ENCODE data around the gene ITGAD.
"Not testable (repeated sequence)": the region's sequence is repeated elsewhere in the genome, so short reads cannot be mapped to it uniquely, and the experiment has no call there.

Gene ITGAD

DNA sequence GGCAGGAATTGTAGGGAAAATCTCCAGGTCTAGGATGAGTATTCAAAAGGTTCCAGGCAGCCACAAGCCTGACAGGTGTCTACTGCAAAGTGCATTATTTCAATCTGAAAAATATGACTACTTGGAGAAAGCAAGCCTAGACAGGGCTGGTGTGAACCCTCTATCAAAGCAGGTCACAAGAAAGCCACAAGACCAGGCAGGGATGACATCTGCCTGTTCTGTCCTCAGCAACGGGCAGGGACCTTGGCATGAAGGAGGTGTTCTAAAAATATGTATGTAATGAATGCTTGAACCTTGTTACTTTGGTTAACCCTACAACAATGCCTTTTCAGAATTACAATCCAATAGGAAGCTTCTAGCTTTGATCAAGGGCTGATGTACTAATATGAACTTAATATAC is 36.2 kb downstream of the ITGAD start:
- DNase-seq (ENCODE audit: low read depth in 4 of 4, low spot score in 1 of 4), result no peak

DNA sequence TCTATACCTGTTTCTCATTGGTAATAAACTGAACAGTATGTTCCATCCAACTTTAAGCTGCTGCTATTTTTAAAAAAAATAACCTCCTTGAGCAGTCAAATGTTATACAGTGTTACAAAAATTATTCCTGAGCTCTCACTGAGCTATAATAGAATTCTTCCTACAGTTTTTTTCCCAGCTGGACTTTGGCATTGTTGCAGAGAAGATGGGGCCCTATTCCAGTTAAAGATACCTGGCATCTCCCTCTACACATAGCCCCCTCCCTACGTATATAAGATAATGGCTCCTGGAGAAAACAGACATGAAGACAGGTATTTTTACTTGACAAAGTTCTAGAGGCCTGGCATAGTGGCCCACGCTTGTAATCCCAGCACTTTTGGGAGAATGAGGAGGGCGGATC is 36.7 kb downstream of the ITGAD start:
- no peak for DNase-seq (ENCODE audit: low read depth in 4 of 4, low spot score in 1 of 4)

DNA sequence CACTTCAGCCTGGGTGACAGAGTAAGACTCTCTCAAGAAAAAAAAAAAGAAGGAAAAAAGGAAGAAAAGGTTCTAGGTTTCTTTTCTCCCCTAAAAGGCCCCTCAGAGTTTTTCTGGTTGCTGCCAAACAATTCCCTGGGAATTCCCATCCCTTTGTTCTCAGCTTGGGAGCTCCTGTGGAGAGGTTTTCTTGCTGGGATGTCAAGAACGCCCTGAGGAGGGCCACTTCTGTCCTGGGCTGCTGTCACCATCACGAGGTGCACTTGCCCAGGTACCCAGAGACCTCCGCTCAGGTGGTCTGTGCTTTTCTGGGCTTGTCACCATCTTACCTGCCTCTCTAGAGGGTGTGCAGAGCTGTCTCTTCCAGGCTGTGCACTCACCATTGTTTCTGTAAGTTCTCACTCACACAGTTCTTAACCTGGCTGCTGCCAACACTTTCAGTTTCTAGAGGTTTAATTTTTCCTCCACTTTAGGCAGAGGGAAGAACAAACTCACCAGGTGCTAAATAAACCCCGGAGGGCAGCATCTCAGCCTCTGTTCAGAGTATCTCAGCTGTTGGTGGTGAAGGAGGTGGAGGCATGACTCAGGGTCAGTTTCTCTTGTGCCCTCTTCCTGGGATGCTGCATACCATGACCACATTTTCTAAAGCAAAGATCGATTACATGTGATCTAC is 37.4 kb downstream of the ITGAD start:
- no peak for DNase-seq (ENCODE audit: low read depth in 4 of 4, low spot score in 1 of 4)

DNA sequence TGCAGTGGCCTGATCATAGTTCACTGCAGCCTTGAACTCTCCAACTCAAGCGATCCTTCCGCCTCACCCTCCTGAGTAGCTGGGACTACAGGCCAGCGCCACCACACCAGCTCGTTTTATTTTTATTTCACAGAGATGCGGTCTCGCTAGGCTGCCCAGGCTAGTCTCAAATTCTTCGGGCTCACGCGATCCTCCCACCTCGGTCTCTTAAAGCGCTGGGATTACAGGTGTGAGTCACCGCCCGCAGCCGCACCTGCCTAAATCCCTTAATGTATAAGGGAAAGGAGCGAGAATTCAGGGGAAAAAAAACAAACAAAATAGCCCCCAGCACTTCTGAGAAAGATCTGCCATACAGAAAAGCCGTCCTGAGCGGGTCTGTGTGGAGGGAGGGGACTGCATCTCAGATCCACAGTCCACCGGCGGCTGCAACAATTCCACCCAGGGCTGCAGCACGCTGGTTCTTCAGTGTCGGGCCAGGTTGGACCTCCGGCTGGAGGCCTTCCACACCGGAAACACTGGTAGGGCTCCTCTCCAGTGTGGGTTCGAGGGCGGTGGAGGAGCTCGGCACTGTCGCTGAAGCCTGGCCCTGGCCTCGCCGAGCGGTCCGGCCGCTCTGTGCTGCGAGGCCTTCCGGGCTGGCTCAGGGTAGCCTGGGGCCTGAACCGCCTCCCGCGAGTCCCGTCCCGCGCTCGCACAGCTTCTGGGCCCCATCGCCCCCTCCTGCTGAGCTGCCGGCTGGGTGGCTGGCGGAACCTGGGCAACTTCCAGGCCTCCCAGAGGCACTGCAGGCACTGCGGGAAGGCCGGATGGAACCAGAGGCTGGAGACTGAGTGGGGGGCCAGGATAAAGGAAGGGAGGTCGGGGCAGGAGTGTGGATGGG is 42.4 kb downstream of the ITGAD start:
- no peak for DNase-seq (ENCODE audit: low read depth in 4 of 4, low spot score in 1 of 4)

DNA sequence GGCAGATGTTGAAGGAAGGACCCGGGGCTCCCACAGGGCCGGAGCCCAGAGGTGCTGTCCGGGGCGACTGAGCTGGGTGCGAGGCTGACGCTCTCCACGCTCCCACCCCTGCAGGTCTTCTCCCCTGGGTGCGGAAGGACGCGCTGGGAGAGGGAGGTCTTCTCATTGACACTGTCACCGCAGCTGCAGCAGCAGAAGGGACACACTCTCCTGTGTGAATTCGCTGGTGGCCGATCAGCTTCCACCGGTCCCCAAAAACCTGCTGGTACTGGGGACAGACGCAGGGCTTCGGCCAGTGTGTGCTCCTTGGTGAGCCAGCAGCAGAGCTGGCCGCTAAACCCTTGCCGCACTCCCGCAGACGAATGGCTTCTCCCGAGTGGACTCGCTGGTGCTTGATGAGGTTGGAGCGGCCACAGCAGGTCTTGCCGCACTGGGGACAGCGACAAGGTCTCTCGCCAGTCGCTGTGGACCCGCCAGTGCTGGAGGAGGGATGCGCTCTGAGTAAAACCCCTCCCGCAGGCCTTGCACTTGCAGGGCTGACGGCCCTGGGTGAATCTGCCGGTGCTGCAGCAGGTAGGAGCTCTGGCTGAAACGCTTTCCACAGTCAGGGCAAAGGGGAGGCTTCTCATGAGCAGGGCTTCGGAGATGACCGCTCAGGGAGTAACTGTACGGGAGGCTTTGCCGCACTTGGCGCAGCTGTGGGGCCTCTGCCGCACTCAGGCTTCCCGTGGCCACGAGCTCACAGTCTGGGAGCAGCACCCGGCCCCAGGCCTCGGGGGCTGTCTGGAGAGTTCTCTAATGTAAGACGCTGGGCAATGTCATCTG is 43.3 kb downstream of the ITGAD start:
- no peak for DNase-seq (ENCODE audit: low read depth in 4 of 4, low spot score in 1 of 4)

GRCh38 chr16:31438414-31438813 is 45.3 kb downstream of the ITGAD start:
- no peak for DNase-seq (ENCODE audit: low read depth in 4 of 4, low spot score in 1 of 4)

DNA sequence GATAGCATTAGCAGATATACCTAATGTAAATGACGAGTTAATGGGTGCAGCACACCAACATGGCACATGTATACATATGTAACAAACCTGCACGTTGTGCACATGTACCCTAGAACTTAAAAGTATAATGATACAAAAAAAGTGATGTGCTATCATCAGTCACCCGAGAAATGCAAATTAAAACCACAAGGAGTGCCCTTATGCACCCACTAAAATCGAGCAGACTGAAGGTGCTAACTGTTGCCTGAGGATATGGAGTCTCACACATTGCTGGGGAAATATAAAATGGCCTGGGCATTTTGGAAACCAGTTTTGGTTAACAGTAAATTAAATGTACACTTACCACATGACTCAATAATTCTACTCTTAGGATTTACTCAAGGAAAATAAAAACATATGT is 45.9 kb downstream of the ITGAD start:
- DNase-seq (ENCODE audit: low read depth in 4 of 4, low spot score in 1 of 4), result not testable (repeated sequence)

GRCh38 chr16:31439519-31439918 is 46.4 kb downstream of the ITGAD start:
- no peak for DNase-seq (ENCODE audit: low read depth in 4 of 4, low spot score in 1 of 4)

DNA sequence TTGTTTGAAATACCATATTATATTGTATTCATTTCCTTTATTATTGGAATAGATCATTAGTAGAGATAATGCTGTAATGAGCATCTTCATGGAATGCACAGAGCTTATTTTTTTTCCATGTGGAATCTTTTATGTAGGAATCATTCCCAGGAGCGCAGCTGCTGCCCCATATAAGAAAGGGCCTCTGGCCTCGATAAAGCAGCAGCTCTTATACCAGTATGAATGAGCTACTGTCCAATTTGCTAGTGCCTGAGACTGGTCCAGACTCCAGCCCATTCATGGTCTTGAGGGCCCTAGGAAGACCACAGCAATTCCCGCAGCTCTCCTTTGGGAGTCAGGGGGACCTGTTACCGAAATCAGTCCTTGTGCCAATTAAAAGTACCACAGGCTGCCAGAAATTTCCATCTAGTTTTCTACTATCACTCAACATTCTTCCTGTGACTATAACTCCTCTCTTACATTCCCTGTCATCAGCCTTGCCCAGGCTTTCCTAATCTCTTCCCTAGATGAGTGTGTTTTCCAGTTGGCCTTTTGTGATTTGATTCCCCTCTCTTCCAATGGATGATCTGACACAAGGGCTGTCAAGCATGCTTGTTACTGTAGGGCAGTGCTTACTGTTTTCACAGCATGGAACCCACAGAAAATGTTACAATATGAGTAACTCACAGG is 47.5 kb downstream of the ITGAD start:
- no peak for DNase-seq (ENCODE audit: low read depth in 4 of 4, low spot score in 1 of 4)

- DNase-seq (ENCODE audit: low read depth in 4 of 4, low spot score in 1 of 4), result no peak
Measured at GRCh38 chr16:31441956-31442355, 48.8 kb downstream of the ITGAD start.

- not testable (repeated sequence) for DNase-seq (ENCODE audit: low read depth in 4 of 4, low spot score in 1 of 4)
Measured at GRCh38 chr16:31445931-31446330, 52.8 kb downstream of the ITGAD start.

- no peak for DNase-seq (ENCODE audit: low read depth in 4 of 4, low spot score in 1 of 4)
Measured at GRCh38 chr16:31451201-31451600, 58.1 kb downstream of the ITGAD start.

DNA sequence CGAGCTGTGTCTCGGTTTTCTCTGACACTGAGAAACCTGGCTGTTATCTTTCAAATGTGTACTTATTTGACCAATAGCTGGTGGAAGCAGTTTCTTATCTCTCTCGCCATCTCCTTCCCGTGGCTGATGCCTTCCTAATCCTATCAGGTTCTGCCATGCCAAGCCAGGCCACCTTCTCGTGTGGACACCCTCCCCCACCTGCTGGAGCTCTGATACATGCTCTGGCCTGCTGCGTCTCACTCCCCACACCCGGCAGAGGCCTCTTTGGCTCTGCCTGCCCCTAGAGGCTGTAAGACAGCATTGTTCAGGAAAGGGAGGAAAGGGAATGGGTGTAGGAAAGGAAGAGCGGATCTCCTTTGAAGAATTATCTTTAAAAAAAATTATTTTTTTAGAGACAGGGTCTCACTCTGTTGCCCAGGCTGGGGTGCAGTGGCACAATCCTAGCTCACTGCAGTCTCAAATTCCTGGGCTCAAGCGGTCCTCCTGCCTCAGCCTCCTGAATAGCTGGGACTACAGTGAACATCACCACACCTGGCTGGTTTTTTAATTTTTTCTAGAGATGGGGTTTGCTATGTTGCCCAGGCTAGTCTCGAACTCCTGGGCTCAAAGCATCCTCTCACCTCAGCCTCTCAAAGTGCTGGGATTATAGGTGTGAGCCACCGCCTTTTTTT is 58.7 kb downstream of the ITGAD start:
- no peak for DNase-seq (ENCODE audit: low read depth in 4 of 4, low spot score in 1 of 4)

DNA sequence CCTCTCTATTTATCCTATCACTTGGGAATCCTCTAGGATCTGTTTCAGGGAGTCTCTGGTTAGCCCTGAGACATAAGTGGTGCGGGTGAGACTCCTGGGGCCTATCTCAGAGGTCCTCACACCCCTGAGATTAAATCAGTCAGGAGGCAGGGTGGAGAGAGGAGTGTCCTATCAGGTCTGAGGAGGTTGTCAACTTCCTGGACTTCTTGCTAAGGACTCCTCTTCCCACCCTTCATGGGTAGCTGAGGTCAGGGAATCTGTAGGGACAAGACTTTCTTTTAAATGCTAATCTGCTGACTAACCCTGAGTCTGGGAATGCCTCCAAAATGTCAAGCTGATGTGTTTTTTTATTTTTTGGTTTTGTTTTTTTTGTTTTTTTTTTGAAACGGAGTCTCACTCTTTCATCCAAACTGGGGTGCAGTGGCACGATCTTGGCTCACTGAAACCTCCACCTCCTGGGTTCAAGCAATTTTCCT is 59.5 kb downstream of the ITGAD start:
- no peak for DNase-seq (ENCODE audit: low read depth in 4 of 4, low spot score in 1 of 4)

GRCh38 chr16:31453255-31454204 is 60.4 kb downstream of the ITGAD start:
- no peak for DNase-seq (ENCODE audit: low read depth in 4 of 4, low spot score in 1 of 4)

DNA sequence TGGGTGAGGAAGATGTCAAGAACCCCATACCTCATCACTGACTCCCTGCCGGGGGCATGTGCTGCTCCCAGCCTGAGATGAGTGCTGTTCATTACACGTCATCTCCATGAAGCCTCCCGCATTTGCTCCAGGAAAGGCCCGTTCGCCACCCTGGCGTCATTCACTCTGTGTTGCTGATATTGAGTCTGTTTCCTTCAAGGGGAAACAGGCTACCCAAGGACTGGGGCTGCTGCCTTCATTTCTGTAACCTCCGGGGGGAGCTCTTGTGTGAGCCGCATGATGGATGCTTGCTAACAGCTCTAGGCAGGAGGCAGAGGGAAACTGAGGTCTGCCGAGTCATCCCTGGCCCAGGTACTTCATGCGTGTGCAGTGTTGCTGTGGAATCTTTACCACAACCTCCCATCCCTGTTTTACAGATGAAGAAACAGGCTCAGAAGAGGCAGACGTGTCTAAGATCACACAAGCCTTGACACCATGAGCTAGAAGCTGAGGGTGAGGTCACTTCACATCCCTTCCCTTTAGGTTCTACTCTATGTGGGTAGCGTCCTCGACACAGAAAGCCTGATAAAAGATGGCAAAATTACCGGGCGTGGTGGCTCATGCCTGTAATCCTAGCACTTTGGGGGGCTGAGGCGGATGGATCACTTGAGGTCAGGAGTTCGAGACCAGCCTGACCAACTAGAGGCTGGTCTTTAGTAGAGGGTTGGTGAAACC is 62.6 kb downstream of the ITGAD start:
- DNase-seq (ENCODE audit: low read depth in 4 of 4, low spot score in 1 of 4), result no peak

DNA sequence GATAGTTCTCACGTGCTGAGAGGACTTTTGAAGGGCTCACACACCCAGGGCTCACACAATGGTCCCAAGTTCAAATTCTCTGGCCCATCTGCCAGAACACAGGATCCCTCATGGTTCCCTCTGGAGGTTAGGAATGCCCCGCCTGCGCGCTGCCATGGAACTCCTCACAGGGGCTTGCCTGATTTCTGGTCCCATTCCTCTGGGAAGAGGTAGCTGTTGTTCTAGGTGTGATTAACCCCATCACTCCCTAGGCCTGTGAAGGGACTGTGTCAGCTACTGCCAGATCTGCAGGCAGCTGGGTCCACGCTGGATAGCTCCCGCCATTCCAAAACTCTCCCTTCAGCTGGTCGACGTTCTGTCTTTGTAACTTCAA is 63.8 kb downstream of the ITGAD start:
- DNase-seq (ENCODE audit: low read depth in 4 of 4, low spot score in 1 of 4), result no peak

- peak in 2 of 4 experiments; percentile 25 to 39 for DNase-seq (ENCODE audit: low read depth in 4 of 4, low spot score in 1 of 4)
Measured at GRCh38 chr16:31458073-31458843, 65.1 kb downstream of the ITGAD start.

All from stimulated activated CD4-positive, alpha-beta T cell treated with anti-CD3 and anti-CD28 coated beads, Interleukin-1b, Interleukin-23, amount 100 ng/mL, for 24 hours (primary cell).